ENCODE data around the gene PHF12.

Gene PHF12

DNA sequence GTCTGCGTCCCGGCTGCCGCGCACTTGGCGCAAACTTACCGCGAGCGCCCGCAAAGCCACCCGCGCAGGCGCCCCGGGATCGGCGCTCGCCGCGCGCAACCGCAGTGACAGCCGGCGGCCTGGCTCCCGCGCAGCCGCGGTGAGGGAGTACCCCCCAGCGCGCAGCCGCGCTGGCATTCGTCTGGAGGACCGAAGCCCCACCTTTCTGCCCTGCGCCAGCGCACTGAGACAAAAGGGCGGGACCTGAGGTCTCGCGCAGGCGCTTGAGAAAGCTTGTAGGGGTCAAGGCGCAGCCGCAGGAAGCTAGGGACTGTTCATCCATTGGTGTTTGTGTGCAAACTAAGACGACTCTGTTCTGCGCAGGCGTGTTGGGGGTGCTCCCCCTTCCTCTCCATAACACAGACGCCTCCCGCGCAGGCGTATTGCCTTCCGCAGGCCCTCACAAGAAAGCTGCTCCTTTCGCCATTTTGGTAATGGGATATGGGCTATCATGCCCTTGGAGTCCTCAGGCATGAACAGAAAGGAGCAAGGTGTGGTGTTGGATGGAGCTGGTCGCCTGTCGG is at the start of gene PHF12:
Gene PHF12, minus strand, starts transcription at position 91 of the 563 bp plus-strand sequence. CDS start 558 bp downstream, outside the sequence.
- DNase-seq (ENCODE audit: low read depth in 2 of 3, low spot score in 1 of 3) = peak; percentile 96 to 99 (median 99)

DNA sequence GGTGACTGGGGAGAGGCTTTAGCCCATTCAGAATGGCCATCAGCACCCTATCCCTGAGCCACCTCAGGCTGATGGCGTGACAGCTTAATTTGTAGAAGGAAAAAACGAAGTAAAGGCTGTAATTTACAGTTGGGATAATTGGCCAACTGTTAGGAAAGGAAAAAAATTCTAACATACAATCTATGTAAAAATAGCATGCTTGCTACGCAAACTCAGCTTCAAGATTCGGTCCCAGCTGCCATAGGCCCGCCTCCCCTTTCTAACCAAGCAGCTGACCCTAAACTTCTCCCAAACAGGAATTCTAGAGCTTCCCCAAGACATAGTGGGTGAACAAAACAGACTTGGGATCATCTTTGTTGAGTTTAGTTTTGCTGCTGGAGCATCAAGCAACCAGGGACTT is 49.7 kb upstream of the PHF12 start:
- DNase-seq (ENCODE audit: low read depth in 2 of 3, low spot score in 1 of 3) = no peak

DNA sequence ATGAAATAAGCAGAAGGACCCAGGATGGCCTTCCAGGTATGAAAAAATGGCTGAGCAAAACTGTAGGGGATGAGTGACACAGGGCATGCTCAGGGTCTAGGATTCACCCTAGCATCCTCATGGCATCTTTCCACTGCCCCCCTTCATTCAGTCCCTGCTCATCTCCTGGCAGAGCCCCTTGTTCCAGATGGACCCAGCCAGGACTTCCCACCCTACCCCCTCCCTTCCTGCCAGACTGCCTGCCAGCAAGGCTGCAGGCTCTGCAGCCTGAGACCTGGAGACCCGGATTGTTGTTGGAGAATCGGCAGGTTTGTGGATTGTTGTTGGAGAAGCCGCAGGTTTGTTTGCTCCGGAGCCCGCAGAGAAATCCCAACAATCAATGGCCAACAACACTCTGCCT is 47.9 kb upstream of the PHF12 start:
- DNase-seq (ENCODE audit: low read depth in 2 of 3, low spot score in 1 of 3) = no peak

DNA sequence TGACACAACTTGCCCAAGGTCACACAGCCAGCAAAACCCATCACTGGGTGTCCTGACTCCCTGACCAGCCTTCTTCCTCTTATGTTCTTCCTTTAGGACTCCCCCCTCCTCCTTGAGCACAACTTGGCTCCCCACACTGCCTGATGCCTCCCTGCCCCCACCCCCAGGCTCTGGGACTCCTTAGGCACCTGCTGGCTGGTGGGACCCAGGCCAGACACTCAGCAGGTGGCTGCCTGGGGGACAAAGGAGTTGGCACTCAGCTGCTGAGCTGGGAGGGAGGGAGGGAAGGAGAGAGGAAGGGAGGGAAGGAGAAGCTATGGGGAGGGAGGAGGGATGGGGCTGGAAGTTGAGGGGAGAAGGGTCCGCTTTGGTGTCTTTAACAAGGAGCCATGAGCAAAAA is 46.5 kb upstream of the PHF12 start:
- no peak for DNase-seq (ENCODE audit: low read depth in 2 of 3, low spot score in 1 of 3)

DNA sequence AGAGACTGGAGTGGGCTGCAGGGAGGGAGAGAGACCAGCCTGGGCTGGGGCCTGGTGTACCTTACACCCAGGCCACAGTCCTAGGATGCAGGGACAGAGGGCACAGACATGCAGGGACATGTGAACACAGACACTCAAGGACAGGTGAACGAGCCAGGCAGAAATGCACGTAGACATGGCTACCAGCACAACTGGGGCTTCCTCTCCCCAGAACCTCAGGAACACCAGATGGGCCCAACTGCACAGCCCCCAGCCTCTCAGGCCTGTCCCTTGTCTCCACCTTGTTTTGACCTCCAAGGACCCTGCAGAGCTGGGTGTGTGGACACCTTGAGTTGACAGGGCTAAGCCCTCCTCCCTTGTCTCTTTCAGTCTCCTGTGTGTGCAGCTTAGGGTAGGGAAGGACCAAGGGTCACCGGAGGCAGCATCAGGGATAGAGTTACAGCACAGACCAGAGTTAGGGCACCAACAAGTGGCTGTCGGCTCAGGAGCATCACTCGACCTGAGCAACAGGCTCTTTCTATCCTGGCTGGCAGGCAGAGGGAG is 45.3 kb upstream of the PHF12 start:
- no peak for DNase-seq (ENCODE audit: low read depth in 2 of 3, low spot score in 1 of 3)

DNA sequence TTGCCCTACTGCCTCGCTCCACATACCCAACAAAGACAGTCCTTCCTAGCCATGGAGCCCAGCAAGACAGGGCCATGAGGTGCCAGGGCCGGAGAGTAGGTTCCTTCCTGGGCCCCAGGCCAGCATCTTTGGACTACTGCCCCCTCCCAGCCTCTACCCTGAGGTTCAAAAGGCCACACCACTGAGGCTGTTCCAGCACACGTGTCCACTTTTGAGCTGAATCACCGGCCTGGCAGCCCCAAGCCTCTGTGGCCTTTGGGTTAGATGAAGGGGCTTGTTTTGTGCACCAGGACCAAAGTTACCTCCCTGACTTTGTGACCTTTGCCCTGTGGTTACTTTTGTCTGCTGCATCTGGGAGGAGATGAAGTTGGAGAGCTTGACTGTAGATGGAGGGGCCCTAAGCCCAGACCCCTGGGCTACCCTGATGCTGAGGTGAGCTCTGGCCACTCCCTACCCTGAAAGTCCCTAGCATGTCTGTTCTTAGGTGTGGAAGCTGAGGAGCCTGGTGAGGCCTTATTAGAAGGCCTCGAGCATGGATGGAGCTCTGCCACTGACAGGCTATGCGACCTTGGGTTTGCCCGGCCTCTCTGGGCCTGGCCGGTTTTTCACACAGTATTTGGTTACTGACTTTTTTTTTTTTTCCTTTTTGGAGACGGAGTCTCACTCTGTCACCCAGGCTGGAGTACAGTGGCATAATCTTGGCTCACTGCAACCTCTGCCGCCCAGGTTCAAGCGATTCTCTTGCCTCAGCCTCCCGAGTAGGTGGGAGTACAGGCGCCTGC is 42.5 kb upstream of the PHF12 start:
- DNase-seq (ENCODE audit: low read depth in 2 of 3, low spot score in 1 of 3) = no peak

DNA sequence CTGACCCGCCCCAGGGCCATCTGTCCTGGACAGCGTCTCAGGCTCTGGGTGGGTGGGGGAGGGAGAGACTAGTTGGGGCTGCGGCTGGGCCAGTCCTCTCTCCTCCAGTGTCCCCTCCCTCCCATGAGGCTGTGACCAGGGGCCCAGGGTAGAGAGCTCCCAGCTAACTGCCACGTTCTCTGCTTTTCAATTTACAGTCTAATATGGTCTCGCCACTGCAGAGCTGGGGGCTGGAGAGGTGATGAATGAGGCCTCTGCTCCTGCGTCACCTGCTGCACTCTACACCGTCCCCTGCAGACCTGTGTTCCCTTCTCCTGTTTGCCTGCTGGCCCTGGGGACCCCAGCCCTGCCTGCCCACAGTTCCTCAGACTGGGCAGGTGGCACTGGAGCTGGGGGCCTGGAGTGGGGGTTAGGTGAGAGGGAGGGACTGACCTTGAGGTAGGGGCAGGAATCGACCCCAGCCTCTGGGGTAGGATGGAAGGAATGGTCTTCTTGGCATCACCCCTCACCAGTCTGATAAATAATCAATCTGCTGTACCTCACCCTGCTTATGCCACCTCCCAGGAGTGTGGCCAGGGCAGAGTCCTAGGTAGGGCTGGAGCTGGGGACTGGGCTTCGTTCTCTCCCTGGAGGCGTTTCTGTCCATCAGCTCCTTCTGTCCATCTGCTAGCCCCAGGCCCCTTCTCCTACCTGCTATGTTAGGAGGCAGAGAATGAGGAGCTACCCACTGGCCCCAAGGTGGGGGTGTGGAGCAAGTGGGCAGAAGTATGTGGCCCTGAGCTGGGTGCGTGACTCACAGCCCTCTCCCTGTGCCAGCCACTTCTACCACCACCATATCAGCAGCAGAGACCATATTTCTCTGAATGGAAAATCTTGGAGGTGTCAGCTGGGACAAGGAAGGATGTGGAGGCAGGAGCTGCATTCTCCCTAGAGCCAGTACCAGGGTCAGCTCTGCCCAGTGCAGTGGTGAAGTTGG is 41.6 kb upstream of the PHF12 start:
- DNase-seq (ENCODE audit: low read depth in 2 of 3, low spot score in 1 of 3) = no peak

DNA sequence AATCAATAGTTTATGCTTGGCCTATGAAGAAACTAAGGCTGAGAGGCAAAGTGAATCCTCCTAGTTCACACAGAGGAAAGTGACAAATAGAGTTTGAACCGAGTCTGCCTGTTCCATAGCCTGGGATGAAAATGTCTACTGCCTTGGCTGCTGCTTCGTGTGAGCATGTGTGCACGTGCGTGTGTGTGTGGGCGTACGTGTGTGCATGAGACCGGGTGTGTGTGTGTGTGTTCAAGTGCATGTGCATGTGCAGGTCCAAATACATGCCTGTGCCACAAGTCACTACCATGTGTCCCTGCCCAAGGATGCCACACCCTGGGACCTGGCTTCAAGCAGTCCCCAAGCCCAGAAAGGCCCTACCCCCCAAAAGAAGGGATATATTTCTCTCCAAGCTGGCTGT is 40.9 kb upstream of the PHF12 start:
- no peak for DNase-seq (ENCODE audit: low read depth in 2 of 3, low spot score in 1 of 3)

DNA sequence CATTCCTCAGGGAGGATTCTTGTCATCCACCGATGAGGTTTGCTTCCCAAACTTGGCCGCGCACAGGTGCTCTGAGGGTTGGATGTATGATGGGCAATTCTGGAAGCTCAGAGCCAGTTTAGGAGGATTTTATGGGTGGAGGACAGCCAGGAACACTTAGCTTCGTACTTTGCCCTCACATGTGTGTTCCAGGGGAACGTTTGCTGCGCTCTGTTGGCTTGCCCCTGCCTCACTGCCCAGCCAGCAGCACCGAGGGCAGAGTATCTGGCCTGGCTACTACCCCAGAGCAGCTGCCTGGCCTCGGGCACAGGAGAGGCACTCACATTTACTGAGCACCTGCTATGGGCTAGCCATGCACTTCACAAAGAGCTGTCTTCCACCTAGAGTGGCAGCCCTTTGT is 40.5 kb upstream of the PHF12 start:
- DNase-seq (ENCODE audit: low read depth in 2 of 3, low spot score in 1 of 3) = no peak

DNA sequence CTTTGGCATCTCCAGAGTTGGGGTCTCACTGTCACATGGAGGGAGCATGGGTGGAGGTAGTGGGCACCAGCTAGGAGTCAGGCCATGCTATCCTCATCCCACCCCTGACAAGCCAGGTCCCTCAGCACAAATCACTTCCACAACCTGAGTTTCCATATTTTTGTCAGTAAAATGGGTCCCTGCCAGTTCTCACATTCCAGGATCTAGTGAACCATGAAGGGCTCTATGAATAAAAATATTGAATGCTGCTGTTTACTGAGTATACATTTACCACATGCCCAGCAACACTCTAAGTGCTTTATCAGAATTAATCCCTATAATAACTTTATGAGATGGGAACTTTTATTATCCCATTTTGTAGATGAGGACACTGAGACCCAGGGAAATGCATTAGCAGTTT is 37.7 kb upstream of the PHF12 start:
- DNase-seq (ENCODE audit: low read depth in 2 of 3, low spot score in 1 of 3) = no peak

DNA sequence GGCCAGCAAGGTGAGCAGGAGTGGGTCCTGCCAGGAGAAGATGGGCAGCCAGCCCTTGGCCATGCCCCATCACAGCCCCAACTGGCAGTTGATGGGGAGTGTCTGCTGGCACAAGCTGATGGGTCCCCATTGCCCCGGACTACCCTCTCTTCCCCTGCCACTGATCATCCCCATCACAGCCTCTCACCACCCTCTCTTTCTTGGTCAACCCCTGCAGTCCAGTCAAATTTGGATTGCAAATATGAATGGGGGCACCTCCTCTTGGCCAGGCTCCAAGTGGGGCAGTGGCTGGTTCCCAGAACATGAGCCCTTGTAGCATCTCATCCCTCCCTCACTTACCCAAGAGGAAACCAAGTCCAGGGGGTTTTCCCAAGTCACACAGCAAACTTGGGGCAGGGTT is 37.2 kb upstream of the PHF12 start:
- no peak for DNase-seq (ENCODE audit: low read depth in 2 of 3, low spot score in 1 of 3)

DNA sequence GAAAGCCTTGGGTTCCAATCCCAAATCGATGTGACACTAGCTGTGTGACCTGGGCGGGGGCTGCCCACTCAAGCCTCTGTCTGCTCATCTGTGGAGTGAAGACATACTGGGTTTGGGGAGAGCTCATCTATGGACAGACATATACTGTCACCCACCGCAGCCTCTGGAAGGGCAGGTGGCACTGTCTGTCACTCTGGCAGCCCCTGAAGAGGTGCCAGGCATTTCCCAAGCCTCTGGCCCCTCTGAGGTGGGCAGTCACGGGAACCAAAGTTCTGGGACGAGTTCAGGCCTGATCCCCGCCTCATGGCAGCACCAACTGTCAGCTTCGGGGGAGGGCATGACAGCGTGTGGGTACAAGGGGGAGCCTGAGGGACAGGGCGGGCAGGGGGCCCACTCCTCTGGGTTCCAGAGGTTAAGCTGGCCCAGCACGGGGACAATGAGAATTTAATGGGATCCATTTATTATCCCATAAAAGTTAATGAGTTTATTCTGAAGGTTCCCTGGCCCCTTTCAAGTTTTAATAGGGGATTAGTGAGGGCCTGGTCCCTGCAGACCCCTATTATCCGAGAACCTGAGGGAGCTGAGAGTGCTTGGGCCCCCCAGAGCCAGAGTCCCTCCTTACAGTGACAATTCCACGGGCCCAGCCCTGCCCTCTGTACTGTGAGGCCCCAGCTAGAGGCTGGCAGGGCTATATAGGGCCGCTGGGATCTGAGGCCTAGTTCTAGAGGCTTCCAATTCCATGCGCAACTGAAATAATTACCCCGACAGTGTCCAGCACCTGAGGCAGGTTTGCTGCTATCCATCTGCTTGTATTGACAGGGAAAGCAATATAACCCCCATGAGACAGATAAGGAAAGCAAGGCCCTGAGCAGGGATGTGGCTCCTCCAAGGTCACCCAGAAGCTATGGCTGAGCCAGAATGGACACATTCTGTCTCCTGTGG is 35.7 kb upstream of the PHF12 start:
- no peak for DNase-seq (ENCODE audit: low read depth in 2 of 3, low spot score in 1 of 3)

DNA sequence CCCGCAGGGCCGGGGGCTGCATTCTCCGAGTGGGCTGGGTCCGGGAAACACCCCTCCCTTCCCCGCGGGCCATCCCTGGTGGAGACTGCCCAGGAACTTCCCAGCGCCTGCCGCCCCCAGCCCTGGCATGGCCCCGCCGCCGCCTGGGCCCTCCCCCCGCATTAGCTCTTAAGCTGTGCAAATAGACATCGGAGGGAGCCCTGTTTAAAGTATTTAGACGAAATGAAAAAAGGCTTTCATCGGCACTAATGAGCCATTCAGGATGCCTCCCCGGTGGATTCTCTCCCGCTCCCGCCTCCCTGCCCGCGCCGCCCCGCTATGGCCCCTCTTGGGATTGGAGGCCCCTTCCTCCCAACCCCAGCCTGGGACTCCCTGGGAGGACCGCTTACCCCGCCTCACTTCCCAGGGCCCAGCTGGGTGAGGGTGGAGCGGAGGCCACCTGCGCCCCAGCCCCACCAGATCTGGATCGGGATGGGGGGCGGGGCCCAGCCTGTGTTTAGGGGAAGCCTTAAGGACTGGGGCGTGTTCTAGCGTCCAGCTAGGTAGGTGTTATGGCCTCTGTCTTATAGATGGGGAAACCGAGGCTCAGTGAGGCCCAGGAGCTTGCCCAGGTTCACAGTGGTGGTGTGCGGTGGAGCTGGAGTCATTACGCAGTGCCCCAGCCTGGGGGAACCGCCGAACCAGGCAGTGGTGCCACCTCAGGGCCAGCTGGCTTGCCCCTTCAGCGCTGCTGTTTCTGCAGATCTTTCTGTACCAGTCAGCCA is 34.8 kb upstream of the PHF12 start:
- no peak for DNase-seq (ENCODE audit: low read depth in 2 of 3, low spot score in 1 of 3)

DNA sequence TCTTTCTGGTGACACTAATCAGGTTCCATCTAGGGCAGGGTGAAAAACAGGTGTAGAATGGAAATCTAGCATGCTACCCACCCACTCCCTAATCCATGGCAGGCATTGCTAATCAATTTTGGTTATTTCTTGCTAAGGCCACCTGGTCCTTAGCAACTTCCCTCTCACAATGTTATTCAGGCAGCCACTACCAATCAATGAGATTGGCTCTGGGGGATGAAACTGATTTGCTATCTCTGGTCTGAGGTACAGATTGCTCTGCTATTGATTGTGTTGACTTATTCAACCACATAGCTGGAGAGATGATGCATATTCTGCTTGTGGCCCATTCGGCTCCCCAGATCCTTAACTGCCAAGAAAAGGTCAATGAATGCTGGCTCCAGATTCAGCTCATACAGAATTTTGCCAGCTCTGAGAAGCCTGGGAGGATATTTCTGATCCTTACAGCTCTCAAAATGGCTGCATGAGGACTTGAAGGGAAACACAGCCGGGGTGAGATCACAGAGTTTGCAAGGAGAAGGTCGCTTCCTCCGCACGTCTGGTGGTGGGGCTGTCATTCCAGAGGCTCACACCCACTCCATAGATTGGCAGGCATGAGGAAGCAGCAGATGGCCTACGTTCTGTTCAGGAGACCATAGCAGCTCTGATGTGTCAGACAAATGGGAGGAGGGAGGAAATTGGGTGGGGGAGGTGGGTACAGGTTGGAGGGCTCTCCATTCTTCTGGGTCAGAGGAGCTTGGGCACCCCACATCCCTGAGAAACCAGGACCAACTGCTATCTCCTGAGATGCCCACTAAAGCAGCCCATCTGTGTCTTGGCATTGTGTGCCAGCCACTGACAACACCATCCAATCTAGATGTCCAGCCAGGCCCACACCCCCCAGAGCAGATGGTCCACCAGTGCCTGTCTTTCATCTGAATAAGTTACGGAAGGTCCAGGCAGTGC is 32.2 kb upstream of the PHF12 start:
- no peak for DNase-seq (ENCODE audit: low read depth in 2 of 3, low spot score in 1 of 3)

DNA sequence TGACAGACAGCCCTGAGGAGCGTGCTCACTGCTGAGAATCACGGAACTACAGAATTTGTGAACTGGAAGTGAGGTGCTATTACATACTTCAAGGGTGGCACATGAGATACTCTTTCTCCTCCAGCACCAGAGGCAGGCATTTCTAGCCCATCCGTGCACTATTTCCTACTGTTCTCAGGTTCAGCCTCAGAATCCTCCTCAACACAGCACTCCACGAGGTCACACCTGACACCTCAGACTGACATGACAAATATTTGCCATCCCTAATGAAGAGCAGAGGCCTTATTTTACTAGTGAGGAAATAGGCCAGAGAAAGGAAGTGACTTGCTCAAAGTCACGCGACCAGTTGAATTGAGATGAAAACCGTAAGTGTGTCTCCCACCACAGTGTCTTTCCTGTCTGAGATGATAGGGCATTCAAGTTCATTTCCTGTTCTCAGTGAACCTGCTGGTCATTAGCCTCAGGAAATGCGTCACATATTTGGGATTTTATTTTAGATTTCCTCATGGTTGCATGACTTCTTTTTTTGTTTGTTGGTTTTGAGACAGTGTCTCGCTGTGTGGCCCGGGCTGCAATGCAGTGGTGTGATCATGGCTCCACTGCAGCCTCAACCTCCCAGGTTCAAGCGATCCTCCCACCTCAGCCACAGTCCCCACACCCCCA is 30.9 kb upstream of the PHF12 start:
- peak; percentile 11 to 37 (median 23) for DNase-seq (ENCODE audit: low read depth in 2 of 3, low spot score in 1 of 3)

DNA sequence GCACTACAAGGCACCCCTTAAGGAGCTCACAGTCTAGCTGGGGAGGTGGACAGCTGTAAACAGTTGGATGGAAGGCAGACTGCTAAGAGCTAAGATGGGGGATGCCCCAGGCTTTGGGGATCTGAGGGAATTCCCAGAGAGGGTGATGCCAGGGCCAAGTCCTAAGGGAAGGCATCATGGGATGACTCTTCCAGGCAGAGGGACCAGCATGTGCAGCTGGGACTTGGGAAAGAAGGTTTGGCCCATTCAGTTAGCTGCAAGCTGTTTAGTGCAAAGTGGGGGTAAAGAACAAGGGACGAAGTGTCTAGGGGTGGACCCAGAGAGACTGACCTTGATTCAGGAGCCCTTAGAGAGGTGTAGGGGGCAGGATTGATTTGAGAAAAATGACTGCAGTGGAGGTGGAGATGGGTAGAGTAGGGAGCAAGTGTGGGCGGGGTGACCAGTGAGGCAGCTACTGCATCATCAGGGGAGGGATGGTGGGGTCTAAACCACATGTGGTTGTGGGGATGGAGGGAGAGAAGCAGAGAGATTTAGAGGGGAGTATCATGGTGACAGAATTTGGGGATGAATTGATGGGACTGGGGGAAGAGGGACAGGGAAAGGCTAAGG is 27.1 kb upstream of the PHF12 start:
- DNase-seq (ENCODE audit: low read depth in 2 of 3, low spot score in 1 of 3) = no peak

DNA sequence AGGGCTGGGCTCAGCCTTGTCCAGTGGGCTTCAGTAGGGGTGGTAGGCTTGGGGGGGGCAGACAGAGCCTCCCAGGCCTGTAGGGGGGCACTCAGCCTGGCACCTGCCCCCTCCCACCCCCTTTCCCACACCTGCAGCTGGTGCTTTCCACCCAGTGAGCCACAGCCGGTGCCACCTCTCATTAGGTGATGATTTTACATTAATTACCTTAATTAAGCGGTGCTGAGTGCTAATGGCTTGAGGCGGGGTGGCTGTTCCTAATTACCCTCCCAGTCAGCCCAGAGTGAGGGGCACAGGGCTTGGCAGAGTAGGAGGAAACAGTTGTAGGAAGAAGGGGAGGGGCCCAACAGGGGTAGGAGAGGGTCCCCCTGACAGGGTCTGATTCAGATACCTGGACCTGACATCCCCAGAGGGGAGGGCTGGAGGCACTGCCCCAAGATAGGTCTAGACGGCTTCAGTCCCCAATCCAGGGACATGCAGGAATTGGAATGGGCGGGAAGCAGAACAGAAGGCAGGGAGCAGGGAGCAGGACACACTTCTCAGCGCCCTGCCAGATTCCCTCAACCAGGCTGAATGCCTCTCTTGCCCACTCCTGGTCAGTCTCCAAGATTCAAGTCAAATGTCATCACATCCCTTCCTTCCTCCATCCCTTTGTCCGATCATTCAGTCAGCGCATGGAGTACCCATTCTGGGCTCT is 26.5 kb upstream of the PHF12 start:
- no peak for DNase-seq (ENCODE audit: low read depth in 2 of 3, low spot score in 1 of 3)

All from stimulated activated CD4-positive, alpha-beta T cell treated with anti-CD3 and anti-CD28 coated beads, Interleukin-12 subunit alpha, Interleukin-12 subunit beta, amount 100 ng/mL, for 48 hours (primary cell).